ENCODE results near the gene CDH23.

DNA sequence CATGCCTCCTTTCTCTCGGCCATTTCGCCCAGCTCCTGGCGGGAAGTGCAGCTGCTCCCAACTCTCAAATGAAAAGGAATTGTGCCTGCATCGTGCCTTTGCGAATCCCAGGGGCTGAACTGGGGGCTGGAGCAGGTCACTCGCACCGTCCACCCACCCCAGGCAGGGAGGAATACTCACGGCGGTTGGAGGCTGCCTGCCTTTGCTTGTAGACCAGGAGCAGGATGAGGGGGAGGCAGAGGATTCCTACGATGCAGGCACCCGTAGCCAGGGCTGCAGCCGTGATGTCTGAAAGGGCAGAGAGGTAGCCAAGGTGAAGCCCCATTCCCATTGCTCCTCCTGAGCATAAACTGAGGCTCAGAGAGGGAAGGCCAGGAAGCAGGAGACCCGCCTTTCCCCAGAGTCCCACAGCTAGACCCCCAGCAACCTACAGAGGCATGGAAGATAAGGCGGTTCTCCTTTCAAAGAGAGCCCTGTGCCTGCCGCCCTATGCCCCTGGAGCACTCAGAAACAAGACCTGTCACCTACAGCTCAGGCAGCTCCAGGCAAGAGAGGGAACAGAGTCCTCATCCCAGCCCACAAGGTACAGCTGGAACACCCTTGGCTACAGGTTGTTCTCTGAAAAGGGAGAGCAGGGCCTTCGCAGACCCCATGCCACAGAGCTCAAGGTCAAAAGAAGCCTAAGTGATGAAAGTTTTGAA lies 358.6 kb downstream of the CDH23 start:
- TF ChIP-seq, protein P1, sequence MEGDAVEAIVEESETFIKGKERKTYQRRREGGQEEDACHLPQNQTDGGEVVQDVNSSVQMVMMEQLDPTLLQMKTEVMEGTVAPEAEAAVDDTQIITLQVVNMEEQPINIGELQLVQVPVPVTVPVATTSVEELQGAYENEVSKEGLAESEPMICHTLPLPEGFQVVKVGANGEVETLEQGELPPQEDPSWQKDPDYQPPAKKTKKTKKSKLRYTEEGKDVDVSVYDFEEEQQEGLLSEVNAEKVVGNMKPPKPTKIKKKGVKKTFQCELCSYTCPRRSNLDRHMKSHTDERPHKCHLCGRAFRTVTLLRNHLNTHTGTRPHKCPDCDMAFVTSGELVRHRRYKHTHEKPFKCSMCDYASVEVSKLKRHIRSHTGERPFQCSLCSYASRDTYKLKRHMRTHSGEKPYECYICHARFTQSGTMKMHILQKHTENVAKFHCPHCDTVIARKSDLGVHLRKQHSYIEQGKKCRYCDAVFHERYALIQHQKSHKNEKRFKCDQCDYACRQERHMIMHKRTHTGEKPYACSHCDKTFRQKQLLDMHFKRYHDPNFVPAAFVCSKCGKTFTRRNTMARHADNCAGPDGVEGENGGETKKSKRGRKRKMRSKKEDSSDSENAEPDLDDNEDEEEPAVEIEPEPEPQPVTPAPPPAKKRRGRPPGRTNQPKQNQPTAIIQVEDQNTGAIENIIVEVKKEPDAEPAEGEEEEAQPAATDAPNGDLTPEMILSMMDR (optimal IDR thresholded peaks at IDR 0.05 in 1 of 3, IDR thresholded peaks at IDR 0.05 in 1 of 3, conservative IDR thresholded peaks at IDR 0.05 in 1 of 3; ENCODE audit: extremely low read depth in 1 of 3, insufficient read depth in 2 of 3, low read length in 3 of 3): no peak
- TF ChIP-seq EZH2 (IDR thresholded peaks at IDR 0.05; ENCODE audit: low read length): no peak
